HEK293 (cell line): Measurements from ENCODE around the gene METTL5.
A peak's percentile ranks its signal among the peaks of the same experiment; 100 is the strongest.

Experiments
- CTCF ChIA-PET: fragments of 350-600 bp; formaldehyde crosslinking; extraction: SDS; loops from one replicate; lab custom pipeline; 2021; ENCODE audit warnings: antibody characterized with exemption; lab: Yijun Ruan, JAX
- POLR2A ChIA-PET: fragments of 300-600 bp; formaldehyde crosslinking; extraction: SDS; loops from one replicate; lab custom pipeline; 2020; ENCODE audit warnings: antibody characterized with exemption, inconsistent platforms; lab: Yijun Ruan, JAX
- H3K27ac ChIP-seq: fragments of 200-500 bp; sonication (Bioruptor generic); 2 replicates; pipeline ENCODE4 v1.5.1; 2014; ENCODE audit warnings: low read depth, low read length, control low read depth, inconsistent platforms; ENCODE audit errors: extremely low read depth
- H3K36me3 ChIP-seq, 2 experiments: fragments of 200-500 bp in 1 of 2; sonication (Bioruptor generic) in 1 of 2; 1 replicate in 1 of 2; 2 replicates in 1 of 2; pipeline ENCODE4 v1.5.1; 2014 to 2017; ENCODE audit warnings: inconsistent platforms in 2 of 2, low read length in 2 of 2; ENCODE audit not compliant: control insufficient read depth in 2 of 2, insufficient read depth in 1 of 2
- H3K4me1 ChIP-seq: fragments of 200-500 bp; sonication (Bioruptor generic); 2 replicates; pipeline ENCODE4 v1.5.1; 2014; ENCODE audit warnings: mild to moderate bottlenecking, low read length, inconsistent platforms; ENCODE audit not compliant: control insufficient read depth, insufficient read depth
- H3K4me3 ChIP-seq: 2 replicates; pipeline ENCODE4 v1.5.1; 2011; ENCODE audit warnings: low read depth, mild to moderate bottlenecking, control low read depth, low read length, moderate library complexity
- H3K9me3 ChIP-seq: fragments of 200-500 bp; sonication (Bioruptor generic); 2 replicates; pipeline ENCODE4 v1.5.1; 2014; ENCODE audit warnings: low read depth, low read length, inconsistent platforms; ENCODE audit not compliant: control insufficient read depth, insufficient read depth
- FEZF1 ChIP-seq: fragments of 450-650 bp; formaldehyde crosslinking; IDR thresholded peaks from 2 replicates; pipeline ENCODE4 v1.5.1; 2016; ENCODE audit warnings: missing biosample characterization, missing genetic modification characterization
- KLF10 ChIP-seq: fragments of 450-650 bp; IDR thresholded peaks from 2 replicates; pipeline ENCODE4 v1.5.1; 2018; ENCODE audit warnings: missing biosample characterization, mild to moderate bottlenecking, missing genetic modification characterization
- KLF7 ChIP-seq: fragments of 450-650 bp; formaldehyde crosslinking; IDR thresholded peaks from 2 replicates; pipeline ENCODE4 v1.5.1; 2016; ENCODE audit warnings: missing biosample characterization, missing genetic modification characterization, borderline replicate concordance
- TCF7L2 ChIP-seq: IDR thresholded peaks from 2 replicates; pipeline ENCODE4 v1.6.1; 2011; ENCODE audit warnings: low read depth, mild to moderate bottlenecking, inconsistent platforms, low read length, moderate library complexity, borderline replicate concordance
- ZNF112 ChIP-seq: fragments of 450-650 bp; formaldehyde crosslinking; IDR thresholded peaks from 2 replicates; pipeline ENCODE4 v1.5.0; 2017; ENCODE audit warnings: missing biosample characterization, missing genetic modification characterization
- ZNF157 ChIP-seq: fragments of 450-650 bp; formaldehyde crosslinking; IDR thresholded peaks from 2 replicates; pipeline ENCODE4 v1.5.1; 2016; ENCODE audit warnings: missing biosample characterization, missing genetic modification characterization
- ZNF354C ChIP-seq: fragments of 450-650 bp; formaldehyde crosslinking; IDR thresholded peaks from 2 replicates; pipeline ENCODE4 v1.5.1; 2016; ENCODE audit warnings: missing biosample characterization, missing genetic modification characterization, low read depth, borderline replicate concordance
- ZNF521 ChIP-seq: fragments of 450-650 bp; formaldehyde crosslinking; IDR thresholded peaks from 2 replicates; pipeline ENCODE4 v1.5.1; 2017; ENCODE audit warnings: missing biosample characterization, mild to moderate bottlenecking, missing genetic modification characterization
- ZNF560 ChIP-seq: fragments of 450-650 bp; formaldehyde crosslinking; IDR thresholded peaks from 2 replicates; pipeline ENCODE4 v1.5.1; 2017; ENCODE audit warnings: missing biosample characterization, missing genetic modification characterization, borderline replicate concordance
- ZNF580 ChIP-seq: fragments of 450-650 bp; formaldehyde crosslinking; IDR thresholded peaks from 2 replicates; pipeline ENCODE4 v1.5.1; 2016; ENCODE audit warnings: missing biosample characterization, missing genetic modification characterization
- ZNF600 ChIP-seq: fragments of 450-650 bp; formaldehyde crosslinking; IDR thresholded peaks from 2 replicates; pipeline ENCODE4 v1.5.1; 2016; ENCODE audit warnings: missing biosample characterization, missing genetic modification characterization
- ZNF623 ChIP-seq: fragments of 450-650 bp; formaldehyde crosslinking; IDR thresholded peaks from 2 replicates; pipeline ENCODE4 v1.5.1; 2016; ENCODE audit warnings: missing biosample characterization, missing genetic modification characterization
- ZNF776 ChIP-seq: fragments of 450-650 bp; formaldehyde crosslinking; IDR thresholded peaks from 2 replicates; pipeline ENCODE4 v1.5.0; 2017; ENCODE audit warnings: missing biosample characterization, missing genetic modification characterization, borderline replicate concordance
- TF ChIP-seq, protein P1 (sequence below): fragments of 450-650 bp; formaldehyde crosslinking; IDR thresholded peaks from 2 replicates; pipeline ENCODE4 v1.5.1; 2016; ENCODE audit warnings: missing biosample characterization, missing genetic modification characterization

METTL5 gene

GRCh38 chr2:169775765-169776164 is 48.9 kb downstream of the METTL5 start:
- H3K9me3 ChIP-seq: no peaks in the 10 kb centered on the region
- no peak overlapping the region for H3K27ac ChIP-seq
- peaks cover 6% of the 10 kb centered on the region; the same call in 1 of the 2 replicates for H3K4me1 ChIP-seq
- CTCF ChIA-PET: no interaction called here
- no peak overlapping the region for H3K4me3 ChIP-seq
- POLR2A ChIA-PET: interaction anchor here (1.0 to 1.4 kb wide), 2 partner anchors 23 to 82 kb away, joined by 3 read pairs; partner anchors contain the start of genes CFAP210, PHOSPHO2 and SSB
- no peaks in the 10 kb centered on the region for H3K36me3 ChIP-seq
- TF ChIP-seq, protein P1, sequence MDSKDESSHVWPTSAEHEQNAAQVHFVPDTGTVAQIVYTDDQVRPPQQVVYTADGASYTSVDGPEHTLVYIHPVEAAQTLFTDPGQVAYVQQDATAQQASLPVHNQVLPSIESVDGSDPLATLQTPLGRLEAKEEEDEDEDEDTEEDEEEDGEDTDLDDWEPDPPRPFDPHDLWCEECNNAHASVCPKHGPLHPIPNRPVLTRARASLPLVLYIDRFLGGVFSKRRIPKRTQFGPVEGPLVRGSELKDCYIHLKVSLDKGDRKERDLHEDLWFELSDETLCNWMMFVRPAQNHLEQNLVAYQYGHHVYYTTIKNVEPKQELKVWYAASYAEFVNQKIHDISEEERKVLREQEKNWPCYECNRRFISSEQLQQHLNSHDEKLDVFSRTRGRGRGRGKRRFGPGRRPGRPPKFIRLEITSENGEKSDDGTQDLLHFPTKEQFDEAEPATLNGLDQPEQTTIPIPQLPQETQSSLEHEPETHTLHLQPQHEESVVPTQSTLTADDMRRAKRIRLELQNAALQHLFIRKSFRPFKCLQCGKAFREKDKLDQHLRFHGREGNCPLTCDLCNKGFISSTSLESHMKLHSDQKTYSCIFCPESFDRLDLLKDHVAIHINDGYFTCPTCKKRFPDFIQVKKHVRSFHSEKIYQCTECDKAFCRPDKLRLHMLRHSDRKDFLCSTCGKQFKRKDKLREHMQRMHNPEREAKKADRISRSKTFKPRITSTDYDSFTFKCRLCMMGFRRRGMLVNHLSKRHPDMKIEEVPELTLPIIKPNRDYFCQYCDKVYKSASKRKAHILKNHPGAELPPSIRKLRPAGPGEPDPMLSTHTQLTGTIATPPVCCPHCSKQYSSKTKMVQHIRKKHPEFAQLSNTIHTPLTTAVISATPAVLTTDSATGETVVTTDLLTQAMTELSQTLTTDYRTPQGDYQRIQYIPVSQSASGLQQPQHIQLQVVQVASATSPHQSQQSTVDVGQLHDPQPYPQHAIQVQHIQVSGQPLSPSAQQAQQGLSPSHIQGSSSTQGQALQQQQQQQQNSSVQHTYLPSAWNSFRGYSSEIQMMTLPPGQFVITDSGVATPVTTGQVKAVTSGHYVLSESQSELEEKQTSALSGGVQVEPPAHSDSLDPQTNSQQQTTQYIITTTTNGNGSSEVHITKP (tag by site-specific recombination): 0 out of 2 replicates have a peak, but pooled peaks have one; percentile 17
- TF ChIP-seq FEZF1 (tag by site-specific recombination): no peak

DNA sequence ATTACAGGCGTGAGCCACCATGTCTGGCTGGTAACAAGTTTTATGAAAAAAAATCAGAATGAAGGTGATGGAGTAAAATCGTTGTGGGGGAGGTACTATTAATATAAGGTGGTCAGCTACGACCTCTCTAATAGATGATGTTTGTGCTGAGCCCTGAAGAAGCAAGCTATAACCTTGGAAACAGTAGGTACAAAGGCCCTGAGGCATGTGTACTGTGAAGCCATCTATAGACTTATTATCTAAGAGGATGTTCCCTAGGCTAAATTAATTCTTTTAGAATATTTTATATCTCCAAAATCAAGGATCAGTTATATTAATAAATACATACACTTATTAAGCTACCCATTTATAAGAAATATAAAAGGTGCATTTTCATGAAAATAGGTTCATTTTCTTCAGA is 49.4 kb downstream of the METTL5 start:
- no peak overlapping the region for H3K4me3 ChIP-seq
- H3K9me3 ChIP-seq: no peaks in the 10 kb centered on the region
- POLR2A ChIA-PET: interaction anchor here (1.4 kb wide), 1 partner anchor 23 kb away, joined by 3 read pairs; the partner anchor contains the start of gene SSB
- H3K36me3 ChIP-seq: no peaks in the 10 kb centered on the region
- H3K4me1 ChIP-seq: peaks cover 6% of the 10 kb centered on the region; the same call in 1 of the 2 replicates
- H3K27ac ChIP-seq: no peak overlapping the region
- TF ChIP-seq ZNF354C (no peak), ZNF623 (tag by site-specific recombination) (peak; percentile 69)
- CTCF ChIA-PET: no interaction called here

GRCh38 chr2:169772651-169773050 is 52.1 kb downstream of the METTL5 start:
- CTCF ChIA-PET: interaction anchor here (0.6 kb wide), 1 partner anchor 16 kb away, joined by 3 read pairs; no protein-coding TSS in a partner anchor
- no peaks in the 10 kb centered on the region for H3K36me3 ChIP-seq
- H3K4me3 ChIP-seq: no peak overlapping the region
- peaks cover 6% of the 10 kb centered on the region; the same call in 1 of the 2 replicates for H3K4me1 ChIP-seq
- no peak for TF ChIP-seq ZNF157 (tag by site-specific recombination)
- no peak for TF ChIP-seq KLF7 (tag by site-specific recombination)
- TF ChIP-seq ZNF776 (tag by site-specific recombination): no peak
- TF ChIP-seq ZNF600 (tag by site-specific recombination): no peak
- TF ChIP-seq KLF10 (tag by site-specific recombination): no peak
- TF ChIP-seq ZNF521 (tag by site-specific recombination): no peak
- TF ChIP-seq ZNF580 (tag by site-specific recombination): no peak
- no peak for TF ChIP-seq ZNF560
- TF ChIP-seq ZNF112: no peak
- TF ChIP-seq, all 188 proteins: peak for 0
- Histone ChIP-seq H3K27ac (no peak overlapping the region), H3K9me3 (no peaks in the 10 kb centered on the region)
- POLR2A ChIA-PET: no interaction called here

DNA sequence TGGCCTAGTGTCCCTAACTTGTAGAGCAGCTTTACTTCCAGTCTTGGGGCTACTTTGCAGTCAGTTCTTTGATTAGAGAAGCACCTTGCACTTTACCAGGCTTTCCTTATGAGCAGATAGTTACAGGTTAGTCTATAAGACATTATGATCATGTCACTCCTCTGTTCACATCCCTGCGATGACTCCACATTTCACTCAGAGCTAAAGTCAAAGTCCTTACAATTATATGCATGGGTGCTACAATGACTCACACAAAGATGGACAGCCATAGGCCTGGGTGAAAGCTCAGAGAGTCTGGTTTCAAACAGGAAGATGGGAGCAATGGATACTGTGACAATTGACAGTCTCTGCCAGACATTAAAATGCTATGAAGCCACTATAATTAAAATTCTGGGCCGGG is 53.1 kb downstream of the METTL5 start:
- H3K9me3 ChIP-seq: no peaks in the 10 kb centered on the region
- POLR2A ChIA-PET: no interaction called here
- TF ChIP-seq TCF7L2: no peak
- TF ChIP-seq ZNF623 (tag by site-specific recombination): no peak
- TF ChIP-seq ZNF600 (tag by site-specific recombination): no peak
- TF ChIP-seq, all 188 proteins: peak for 0
- CTCF ChIA-PET: interaction anchor here (1.0 kb wide), 1 partner anchor 244 kb away, joined by 3 read pairs; no protein-coding TSS in a partner anchor
- Histone ChIP-seq H3K27ac (no peak overlapping the region), H3K4me3 (no peak overlapping the region), H3K4me1 (peaks cover 3% of the 10 kb centered on the region; the same call in 1 of the 2 replicates), H3K36me3 (no peaks in the 10 kb centered on the region)
